HG03469 (cell line): ENCODE results near the gene PRDM16.

ENCODE experiments used
- ATAC-seq: cut with Tn5 transposase; IDR thresholded peaks from one replicate; pipeline ENCODE4 v1.9.1; 2021; ENCODE audit warnings: mild to moderate bottlenecking, moderate library complexity, moderate number of reproducible peaks; ENCODE audit not compliant: unreplicated experiment

Gene PRDM16

DNA sequence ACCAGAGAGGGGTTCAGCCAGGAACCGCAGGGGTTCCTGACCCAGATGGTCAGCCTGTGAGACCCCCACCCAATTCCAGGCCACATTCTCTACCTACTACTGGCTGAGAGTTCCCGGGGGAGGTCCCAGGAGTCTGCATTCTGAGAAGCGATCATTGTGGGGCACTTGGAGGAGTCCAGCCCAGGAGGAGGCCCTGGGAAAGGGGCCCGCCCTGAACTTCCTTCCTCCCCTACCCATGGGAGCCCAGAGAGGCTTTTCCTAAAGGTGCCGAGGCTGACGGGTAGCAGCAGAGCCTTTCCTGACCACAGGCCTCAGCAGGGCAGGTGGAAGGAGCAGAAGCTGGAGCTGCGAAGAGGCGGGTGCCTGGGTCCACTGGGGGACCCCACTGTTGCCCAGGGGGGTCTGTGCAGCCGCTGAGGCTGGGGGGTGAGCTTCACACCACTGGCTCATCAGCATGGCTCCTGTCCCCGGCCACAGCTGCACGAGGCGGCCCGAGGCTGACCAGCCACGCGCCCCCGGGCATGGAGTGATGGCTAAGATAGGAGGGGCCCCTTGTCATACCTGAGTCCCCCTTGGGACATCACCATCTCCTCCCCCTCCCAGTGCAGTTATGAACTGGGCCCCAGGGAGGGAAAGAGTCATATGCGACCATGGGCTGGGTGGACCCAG lies 127.7 kb downstream of the PRDM16 start:
- no peak for ATAC-seq

DNA sequence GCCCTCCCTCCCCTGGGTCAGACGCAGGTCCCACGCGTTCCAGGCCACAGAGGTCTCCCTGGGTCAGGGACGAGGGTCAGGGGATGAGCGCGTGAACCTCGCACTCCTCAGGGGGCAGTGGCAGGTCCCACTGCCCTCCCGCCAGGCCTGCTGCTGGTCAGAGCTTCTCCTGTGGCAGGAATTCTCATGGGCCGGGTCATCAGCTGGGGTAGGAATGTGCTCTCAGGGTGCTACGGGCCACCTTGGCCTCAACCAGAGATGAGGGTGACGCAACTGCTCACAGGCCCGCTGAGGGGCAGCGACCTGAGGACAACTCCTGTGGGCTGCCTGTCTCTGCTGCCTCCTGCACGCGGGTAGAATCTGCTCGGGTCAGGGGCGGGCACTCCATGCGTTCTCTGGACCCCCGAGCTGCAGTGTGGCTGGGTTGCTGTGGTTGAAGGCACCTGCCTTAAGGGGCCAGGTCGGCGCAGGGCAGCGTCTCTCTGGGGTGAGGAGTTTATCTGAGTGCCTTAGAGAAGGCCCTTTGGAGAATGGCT lies 128.8 kb downstream of the PRDM16 start:
- ATAC-seq = no peak

DNA sequence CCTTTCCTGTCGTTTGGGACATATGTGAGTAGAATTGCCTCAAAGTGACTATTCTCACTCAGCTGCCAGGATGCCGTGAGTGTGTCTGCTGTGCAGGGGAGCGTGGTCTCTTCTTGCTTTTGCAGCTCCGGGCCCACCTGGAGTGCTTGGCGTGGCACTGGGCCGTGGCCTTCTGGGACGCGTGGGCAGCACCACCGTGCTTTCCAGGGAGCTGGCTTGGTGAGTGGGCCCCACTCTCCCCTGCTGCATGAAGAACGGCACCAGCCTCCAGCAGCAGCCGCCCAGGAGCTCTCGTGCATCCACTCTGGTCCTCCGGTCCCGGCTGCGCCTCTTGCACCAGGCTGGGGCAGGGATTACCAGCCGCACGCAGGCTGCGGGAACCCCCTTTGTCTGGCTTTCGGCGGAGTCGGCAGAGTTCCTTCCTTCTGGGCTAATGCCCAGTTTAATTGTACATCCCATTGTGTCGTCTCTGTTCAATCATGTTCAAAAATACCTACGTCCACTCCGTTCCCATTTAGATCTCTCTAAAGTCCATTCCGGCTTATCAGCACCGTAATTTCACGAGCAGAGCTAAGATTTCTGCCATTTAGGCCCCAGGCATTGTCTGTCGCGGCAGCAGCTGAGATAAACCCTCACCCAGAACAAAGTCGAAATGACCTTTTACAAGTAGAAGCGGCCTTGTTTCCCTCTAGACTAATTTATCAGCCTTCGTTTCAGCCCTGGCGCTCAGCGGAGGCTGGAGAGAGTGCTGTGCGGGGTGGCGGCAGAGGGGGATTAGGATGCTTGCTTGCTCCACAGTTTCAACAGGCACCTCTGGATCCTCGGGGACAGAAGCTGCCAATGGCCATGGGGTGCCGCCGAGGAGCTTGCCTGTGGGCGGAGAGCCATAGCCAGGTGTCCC lies 129.6 kb downstream of the PRDM16 start:
- no peak for ATAC-seq

DNA sequence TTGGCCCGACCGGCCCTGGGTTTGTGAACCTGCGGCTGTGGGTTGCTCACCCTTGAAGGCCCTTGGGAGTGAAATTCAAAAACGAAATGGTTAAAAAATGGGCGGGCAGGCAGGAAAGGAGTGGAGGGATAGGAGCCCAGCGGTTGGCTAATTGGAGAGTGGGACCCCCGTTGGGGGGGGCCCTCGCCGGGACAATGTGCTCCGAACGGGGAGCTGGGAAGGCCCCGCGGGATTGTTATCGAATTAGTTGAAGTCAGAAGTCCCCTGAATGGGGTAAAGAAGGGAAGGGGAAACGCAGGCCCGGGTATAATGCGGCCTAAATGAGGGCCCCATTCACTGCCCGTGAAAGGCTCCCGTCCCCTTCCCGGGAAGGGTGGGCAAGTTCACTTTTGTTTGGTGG lies 135.7 kb downstream of the PRDM16 start:
- no peak for ATAC-seq

DNA sequence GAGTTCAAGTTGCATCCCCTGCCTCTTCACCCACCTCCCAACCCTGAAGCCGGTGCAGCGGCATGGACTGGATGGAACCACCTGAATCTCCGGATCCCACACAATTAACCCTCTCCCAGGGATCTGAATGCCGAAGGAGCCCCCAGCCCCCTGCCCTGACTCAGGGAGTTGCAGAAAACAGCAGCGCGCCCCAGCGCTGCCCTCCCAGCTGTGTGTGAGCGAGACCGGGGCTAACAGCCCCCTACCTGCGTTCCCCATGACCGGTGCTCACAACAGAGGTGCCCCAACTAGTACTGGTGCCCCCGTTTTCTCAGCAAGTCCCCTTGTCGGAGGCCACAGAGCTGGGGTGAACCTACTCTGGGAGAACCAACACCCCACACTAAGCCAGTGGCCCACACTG lies 136.8 kb downstream of the PRDM16 start:
- no peak for ATAC-seq

DNA sequence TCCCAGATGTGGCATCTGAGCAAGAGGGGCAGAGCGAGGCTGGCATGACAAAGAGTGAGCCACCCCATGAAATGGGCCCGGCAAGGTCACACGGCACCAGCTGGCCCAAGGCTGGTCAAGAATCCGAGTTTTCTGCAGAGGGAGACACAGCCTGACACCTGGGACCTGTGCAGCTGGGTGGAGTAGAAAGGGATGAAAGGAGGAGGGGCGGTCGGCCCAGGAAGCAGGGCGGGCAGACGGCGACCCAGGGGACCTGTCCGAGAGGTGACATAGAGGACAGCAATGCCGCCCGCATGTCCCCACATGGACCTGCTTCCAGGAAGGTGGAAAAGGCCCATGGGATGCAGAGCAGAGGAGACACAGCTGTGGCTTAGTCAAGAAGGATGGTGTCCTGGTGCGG lies 137.7 kb downstream of the PRDM16 start:
- ATAC-seq = no peak

DNA sequence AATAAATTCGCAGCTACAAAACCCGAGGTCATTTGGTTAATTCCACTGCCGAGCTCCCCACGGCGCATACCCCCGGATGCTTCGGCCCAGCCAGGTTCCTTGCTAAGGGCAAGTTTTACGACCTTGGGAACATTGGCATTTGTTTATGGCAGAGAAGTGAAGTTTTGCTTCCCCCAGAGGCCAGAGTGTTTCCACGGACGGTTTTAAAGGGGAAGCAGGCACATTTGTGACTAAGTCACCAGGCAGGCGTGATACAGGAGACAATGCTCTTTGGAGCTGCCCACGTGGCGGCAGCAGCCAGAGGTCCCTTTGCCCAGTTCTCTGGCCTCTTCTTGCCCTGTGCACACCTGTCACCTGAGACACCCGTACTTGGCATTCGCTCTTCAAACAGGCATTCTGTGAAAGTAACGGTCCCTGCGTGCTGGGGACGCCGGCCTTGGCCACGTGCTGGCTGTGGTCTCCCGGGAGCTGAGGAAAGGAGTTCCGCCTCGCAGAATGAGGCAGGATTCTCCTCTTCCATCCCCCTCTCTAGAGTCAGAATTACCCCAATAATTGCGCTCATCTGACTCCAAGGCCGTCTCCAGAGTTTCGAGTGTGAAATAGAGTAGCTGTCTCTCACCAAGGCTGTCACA lies 138.3 kb downstream of the PRDM16 start:
- ATAC-seq = no peak

DNA sequence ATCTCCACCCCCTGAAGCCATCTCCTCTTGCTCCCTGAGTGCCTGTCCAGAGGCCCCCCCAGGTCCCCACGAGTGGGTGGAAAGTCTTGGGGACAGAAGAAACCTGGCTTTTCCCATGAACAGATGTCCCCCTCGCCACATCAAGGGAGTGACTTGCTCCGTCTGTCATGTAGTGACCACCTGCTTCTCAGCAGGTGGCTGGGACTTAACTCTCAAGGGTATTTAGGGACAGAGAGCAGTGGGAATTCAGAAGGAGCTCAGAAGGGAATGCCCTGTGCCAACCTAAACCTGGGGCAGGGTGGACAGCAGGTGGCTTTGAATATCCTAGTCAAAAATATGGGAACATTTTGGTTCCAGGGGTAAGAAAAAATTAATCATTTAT lies 139.8 kb downstream of the PRDM16 start:
- no peak for ATAC-seq

DNA sequence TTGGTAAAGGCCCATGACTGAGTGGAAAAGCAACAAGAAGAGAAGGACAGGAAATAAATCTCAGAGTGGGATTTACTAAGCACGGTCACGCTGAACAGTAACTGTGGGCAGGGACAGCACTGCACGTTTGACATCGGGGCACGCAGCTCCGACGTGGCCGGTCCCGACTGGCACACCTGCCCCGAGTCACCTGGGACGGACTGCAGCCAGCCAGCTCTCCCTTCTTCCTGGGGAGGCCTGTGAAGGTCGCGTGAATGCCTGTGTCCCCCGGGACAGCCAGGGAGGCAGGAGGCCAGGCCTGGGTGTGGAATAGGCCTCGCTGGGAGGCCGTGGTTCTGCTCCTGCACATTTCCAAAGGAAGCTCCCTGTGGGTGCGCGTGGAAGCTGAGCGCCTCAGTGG lies 140.2 kb downstream of the PRDM16 start:
- no peak for ATAC-seq

DNA sequence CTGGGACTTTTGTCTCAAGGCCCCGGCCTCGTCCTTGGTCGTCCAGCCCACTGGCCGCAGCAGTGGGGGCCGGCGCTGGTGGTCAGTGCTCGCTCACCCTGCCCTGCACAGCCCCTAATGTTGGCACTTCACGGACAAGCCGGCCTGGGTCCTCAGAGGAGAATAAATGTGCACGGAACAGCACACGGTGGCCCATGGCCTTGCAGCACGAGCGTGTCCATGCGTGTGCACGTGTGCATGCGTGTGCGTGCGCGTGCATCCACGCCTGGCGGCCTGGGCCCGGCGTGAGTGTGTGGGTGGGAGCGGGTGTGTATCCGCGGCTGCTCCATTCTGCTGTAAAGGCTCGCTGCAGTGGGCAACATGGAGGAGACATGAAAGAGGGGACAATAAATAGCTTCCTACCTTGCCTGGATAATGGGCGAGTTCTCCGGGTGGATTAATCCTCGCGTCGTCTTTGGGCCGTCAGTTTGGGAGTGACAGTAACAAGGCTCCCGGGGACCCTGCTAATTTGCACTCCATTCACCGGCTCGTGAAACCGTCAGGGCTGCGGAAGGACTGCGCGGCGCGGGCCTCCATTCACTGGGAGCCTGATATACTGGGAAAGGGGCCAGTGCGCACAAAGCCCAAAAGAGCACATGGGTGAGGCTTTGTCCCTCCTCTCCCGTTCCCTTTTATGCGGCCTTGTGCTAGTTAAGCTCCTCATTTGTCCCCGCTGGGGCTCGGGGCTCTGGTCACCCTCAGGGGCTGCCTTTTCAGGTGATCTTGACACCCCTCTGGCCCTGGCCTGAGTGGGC lies 142.8 kb downstream of the PRDM16 start:
- ATAC-seq = no peak

DNA sequence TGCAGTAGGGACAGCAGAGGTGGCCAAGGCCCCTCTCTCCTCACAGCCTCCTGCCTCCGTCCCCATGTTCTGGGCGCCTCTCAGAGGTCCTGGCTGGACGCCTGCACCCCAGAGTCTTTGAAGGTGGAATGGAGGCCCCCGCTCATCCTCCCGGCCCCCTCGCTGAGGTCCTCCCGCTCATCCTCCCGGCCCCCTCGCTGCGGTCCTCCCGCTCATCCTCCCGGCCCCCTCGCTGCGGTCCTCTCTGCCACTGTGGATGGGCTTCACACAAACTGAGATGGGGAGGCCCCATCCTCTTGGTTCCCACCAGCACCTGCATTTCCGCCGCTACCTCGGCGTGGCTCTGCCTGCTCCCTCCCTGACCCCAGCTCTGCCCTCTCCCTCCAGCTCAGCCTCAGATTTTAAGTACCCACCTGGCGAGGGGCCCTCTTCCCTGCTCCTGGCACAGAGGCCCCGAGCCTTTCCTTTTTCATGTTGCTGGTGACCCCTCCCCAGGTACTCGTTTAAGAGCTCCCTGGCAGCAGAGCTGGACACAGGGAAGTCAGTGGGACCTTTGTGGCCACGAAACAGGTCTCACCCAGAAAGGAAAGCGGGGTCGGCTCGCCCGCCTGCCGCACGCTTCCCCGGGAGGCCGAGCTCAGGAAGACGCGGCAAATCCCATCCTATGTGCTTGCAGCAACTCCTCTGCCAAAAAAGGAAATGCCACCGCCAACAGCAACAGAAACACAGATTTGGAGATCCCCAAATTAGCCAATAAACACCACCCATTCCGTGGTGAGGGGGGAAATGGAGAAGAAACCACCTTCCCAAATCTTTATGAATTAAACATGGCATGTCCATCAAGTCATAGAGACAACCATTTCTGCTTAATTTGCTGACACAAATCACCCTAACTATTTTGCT lies 143.7 kb downstream of the PRDM16 start:
- no peak for ATAC-seq

DNA sequence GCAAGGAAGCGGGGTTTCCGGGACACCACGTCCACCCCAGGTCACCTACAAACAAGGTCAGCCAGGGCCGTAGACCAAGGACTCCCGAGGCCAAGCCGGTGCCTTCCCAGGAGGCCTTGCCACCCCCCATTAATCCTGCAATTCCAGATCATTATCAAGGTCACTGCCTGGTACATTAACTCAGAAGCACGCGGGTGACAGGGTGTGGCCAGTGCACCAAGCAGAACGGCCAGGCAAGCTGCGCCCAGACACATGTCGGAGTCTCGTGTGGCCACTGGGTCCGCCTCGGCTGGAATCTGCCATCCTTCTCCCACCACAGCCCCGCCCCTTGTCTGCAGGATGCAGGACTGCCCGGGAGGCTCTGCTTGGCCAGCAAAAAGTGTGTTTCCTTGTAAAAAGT lies 144.7 kb downstream of the PRDM16 start:
- no peak for ATAC-seq

DNA sequence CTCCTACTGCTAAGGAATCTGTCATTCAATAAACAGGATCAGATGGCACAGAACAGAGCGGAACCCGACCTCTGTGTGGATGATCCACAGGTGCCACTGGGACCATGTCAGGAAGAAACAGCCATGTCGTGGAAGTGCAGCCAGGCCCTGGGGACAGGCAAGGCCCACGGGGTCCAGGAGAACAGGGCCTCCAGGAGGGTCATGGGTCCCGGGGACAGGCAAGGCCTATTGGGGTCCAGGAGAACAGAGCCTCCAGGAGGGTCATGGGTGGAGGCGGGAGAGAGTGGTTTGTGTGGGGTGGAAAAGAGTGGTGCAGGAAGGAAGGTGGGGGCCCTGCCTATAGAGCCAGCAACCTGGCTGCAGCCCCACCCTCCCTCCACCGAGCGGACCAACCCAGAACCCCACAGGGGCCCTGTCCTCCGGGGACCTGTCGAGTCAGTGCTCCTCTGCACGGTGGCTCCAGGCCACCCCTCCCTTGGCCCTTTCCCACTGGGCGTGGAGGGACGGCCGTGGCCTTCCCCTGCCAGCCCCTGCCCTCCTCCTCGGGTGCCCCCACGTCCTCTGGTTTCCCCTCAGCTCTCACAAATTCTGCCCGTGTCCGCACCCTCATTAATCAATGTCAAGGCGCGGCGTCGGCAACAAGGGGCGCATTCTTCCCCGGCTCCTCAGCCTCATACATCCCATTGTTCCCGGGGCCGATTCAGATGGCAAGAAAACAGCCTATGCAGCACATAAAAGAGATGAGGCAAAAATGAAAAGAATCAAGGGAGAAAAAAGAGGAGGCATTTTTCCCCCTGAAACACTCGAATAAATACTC lies 146.4 kb downstream of the PRDM16 start:
- ATAC-seq = no peak

DNA sequence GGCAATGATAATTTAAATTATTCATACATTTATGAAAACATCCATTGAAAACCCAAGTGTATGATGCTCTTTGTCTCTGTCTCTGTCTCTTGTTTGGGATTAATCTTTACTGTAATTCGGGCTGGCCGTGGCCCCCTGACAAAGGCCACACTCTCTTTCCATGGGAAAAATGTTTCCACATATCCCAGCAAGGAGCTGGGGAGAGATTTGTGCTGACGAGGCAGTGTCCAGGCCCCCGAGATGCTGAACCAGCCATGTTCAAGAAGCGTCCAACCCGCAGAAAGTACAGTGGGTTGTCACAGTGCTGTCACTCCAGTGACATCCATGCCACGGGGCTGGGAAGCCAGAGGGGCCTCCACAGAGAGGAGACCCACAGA lies 147.0 kb downstream of the PRDM16 start:
- ATAC-seq = no peak

DNA sequence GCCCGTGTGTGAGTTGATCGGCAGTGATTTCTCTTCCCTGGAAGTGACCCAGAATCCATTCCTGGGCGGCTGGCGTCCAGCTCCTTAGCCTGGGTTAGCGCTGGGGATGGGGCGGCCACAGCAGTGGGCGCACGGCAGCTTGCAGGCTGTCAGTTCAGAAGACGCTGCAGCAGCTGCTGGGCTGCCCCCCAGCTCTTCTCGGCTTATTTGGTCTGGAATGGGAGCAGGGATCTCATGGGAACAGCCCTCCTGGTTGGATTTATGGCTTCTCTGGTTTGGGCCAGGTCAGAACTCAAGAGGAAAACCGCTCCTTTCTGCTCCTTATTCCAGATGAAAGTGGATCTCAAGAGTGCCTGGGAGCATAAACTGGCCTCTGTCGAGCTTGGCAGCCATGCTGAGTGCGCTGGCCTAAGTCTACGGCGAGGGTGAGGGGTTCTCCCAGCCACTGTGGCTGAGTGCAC lies 148.2 kb downstream of the PRDM16 start:
- no peak for ATAC-seq

DNA sequence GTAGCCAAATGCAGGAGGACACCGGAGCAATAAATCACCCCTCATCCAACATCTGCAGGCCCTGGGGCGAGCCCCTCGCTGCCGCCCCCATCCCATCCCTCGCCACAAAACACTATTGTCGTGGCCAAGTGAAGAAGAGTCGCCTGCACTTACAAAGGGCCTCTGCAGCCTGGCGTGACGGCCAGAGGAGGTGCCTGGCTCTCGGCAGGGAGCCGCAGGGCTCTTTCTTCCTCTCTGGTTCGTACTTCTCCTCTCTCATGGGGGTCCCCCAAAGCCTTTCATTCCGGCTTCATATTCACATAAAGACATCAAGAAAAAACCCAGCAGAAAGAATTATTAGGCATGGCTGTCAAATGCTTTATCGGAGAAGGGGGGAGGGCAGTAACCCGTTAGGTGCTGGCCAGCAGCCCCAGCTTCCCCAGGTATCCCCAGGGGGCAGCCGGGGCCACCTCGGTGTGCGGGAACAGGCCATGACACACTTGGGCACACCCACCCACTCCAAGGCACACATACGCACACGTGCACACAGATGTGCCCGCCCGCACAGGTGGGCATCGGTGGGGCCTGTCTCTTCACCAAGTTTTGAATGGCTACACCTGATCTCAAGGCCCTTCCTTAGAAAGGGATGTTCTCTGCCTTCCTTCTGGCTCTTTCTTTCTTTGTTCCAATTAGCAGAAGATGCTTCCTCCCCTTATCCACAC lies 149.1 kb downstream of the PRDM16 start:
- no peak for ATAC-seq

DNA sequence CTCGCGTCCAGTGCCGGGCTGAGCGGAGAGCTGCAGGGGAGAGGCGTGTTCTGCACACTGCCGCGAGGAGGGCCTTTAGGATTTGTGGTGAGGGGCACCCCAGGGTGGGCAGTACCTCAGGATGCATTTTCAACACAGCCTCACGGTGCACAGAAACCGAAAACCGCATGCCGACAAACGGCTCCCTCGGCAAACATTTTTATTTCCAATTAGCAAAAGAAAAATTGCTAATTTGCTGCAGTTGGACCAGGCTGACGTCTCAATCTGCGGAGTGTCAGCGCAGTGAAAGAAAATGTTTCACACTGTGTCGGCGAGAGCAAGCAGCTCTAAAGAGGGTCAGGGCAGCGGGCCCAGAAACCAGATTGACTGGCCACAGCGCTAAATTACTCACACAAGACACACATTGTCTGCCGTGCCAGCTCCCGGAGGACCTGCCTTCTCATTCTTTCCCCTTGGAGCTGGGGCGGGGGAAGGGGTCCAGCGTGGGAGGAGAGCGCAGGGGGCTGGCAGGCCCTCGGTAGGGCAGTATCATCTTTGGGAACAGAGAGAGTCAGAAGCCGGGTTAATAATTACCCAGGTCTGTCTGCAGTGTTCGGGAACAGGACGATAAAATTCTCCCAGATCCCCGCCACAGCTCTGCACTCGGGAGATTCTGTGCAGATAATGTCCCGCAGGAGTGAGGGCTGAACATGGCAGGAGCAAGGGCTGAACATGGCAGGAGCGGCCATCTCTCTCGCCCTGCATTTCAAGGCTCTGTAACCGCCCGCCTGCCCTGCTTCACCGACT lies 150.2 kb downstream of the PRDM16 start:
- no peak for ATAC-seq
